ENCODE results near the gene PPP1R13B.

Gene PPP1R13B

GRCh38 chr14:103739793-103740501, 107.4 kb downstream of the PPP1R13B start:
- no peak for DNase-seq

- DNase-seq, result no peak
Observed at GRCh38 chr14:103739466-103739792, 107.9 kb downstream of the PPP1R13B start.

GRCh38 chr14:103738701-103739451, 108.5 kb downstream of the PPP1R13B start:
- DNase-seq, result no peak

GRCh38 chr14:103738166-103738565, 109.2 kb downstream of the PPP1R13B start:
- DNase-seq, result no peak

- DNase-seq, result no peak
Observed at GRCh38 chr14:103737432-103738045, 109.8 kb downstream of the PPP1R13B start.

- no peak for DNase-seq
Observed at GRCh38 chr14:103736546-103737431, 110.6 kb downstream of the PPP1R13B start.

- DNase-seq, result no peak
Observed at GRCh38 chr14:103735815-103736545, 111.4 kb downstream of the PPP1R13B start.

GRCh38 chr14:103735439-103735814, 111.9 kb downstream of the PPP1R13B start:
- no peak for DNase-seq

GRCh38 chr14:103735022-103735421, 112.4 kb downstream of the PPP1R13B start:
- no peak for DNase-seq

- DNase-seq, result no peak
Observed at GRCh38 chr14:103734081-103734888, 113.1 kb downstream of the PPP1R13B start.

- no peak for DNase-seq
Observed at GRCh38 chr14:103733651-103734050, 113.7 kb downstream of the PPP1R13B start.

GRCh38 chr14:103732868-103733620, 114.3 kb downstream of the PPP1R13B start:
- DNase-seq, result no peak

GRCh38 chr14:103731916-103732867, 115.2 kb downstream of the PPP1R13B start:
- no peak for DNase-seq

- no peak for DNase-seq
Observed at GRCh38 chr14:103731481-103731880, 115.9 kb downstream of the PPP1R13B start.

GRCh38 chr14:103730490-103731035, 116.8 kb downstream of the PPP1R13B start:
- DNase-seq, result no peak

GRCh38 chr14:103729496-103730448, 117.6 kb downstream of the PPP1R13B start:
- DNase-seq, result no peak

- no peak for DNase-seq
Observed at GRCh38 chr14:103728721-103729120, 118.7 kb downstream of the PPP1R13B start.

GRCh38 chr14:103728141-103728540, 119.2 kb downstream of the PPP1R13B start:
- DNase-seq, result no peak
